MCF 10A (cell line): ENCODE results near the gene MELTF. TPM values are rescaled to one million over a fixed set of nuclear protein-coding genes. Genes with fewer than 3 reads are reported as not detected.

Experiments used
- Bru-seq: library from RNA; stranded (reverse); fragments of 400-500 nt; gene quantifications from one replicate; lab custom pipeline; 2021; lab: Mats Ljungman, UMichigan
- BruChase-seq, 2 experiments: library from RNA; stranded (reverse); fragments of 400-500 nt; gene quantifications; one replicate each; lab custom pipeline; 2021; lab: Mats Ljungman, UMichigan
- BruUV-seq: library from RNA; stranded (reverse); fragments of 400-500 nt; replicated peaks from 2 replicates; lab custom pipeline; 2021; lab: Mats Ljungman, UMichigan
- CTCF ChIA-PET: fragments of 300-600 bp; sonication (Branson Sonifier 250); formaldehyde crosslinking; extraction: SDS; loops from one replicate; lab custom pipeline; 2021; ENCODE audit warnings: antibody characterized with exemption, inconsistent platforms; lab: Yijun Ruan, JAX
- POLR2A ChIA-PET: fragments of 300-600, 350-650 bp; sonication (Branson Sonifier 250); formaldehyde crosslinking; extraction: SDS; loops from one replicate; lab custom pipeline; 2020; ENCODE audit warnings: antibody characterized with exemption, inconsistent platforms; lab: Yijun Ruan, JAX
- DNase-seq: peaks from one replicate; pipeline ENCODE4 v3.0.0-alpha.2; 2018; ENCODE audit not compliant: unreplicated experiment
- H3K27ac Mint-ChIP-seq: one replicate; pipeline ENCODE4 v1.8.0; 2022; ENCODE audit warnings: mild to moderate bottlenecking, low read depth, mixed read lengths; ENCODE audit not compliant: unreplicated experiment
- H3K27me3 Mint-ChIP-seq: one replicate; pipeline ENCODE4 v1.8.0; 2022; ENCODE audit warnings: mixed read lengths; ENCODE audit not compliant: insufficient read depth, unreplicated experiment
- H3K36me3 Mint-ChIP-seq: one replicate; pipeline ENCODE4 v1.8.0; 2022; ENCODE audit warnings: mild to moderate bottlenecking, moderate library complexity, mixed read lengths; ENCODE audit not compliant: insufficient read depth, unreplicated experiment
- H3K4me1 Mint-ChIP-seq: one replicate; pipeline ENCODE4 v1.8.0; 2022; ENCODE audit warnings: mixed read lengths; ENCODE audit not compliant: insufficient read depth, unreplicated experiment
- H3K4me3 Mint-ChIP-seq: one replicate; pipeline ENCODE4 v1.8.0; 2022; ENCODE audit warnings: mild to moderate bottlenecking, moderate library complexity, mixed read lengths; ENCODE audit not compliant: unreplicated experiment
- H3K9me3 Mint-ChIP-seq: one replicate; pipeline ENCODE4 v1.8.0; 2022; ENCODE audit warnings: mixed read lengths; ENCODE audit not compliant: unreplicated experiment
- intact Hi-C: fragments of 100-400 bp; cut with micrococcal nuclease; formaldehyde crosslinking; loops from 2 replicates; pipeline ENCODE4 v1.14.1; 2022
- long read RNA-seq: library from polyadenylated mRNA; stranded (forward); transcript quantifications from one replicate; pipeline ENCODE4 v2.0.0, GENCODE V29; 2022
- total RNA-seq: library from RNA; stranded (reverse); gene quantifications from 2 replicates; pipeline ENCODE4 v1.2.3, GENCODE V29; 2022
- TF ChIP-seq, protein P1 (sequence below): fragments of 200-600 bp; IDR thresholded peaks from one replicate; pipeline ENCODE4 v1.8.0; 2022; ENCODE audit warnings: antibody characterized with exemption, mild to moderate bottlenecking; ENCODE audit not compliant: unreplicated experiment

The MELTF gene
- 9.1 and 20.6 TPM in 2 replicates for total RNA-seq
- Bru-seq, nascent RNA = percentile 54 among the genes with signal in this experiment
- percentile 73 among the genes with signal in this experiment for BruChase-seq, experiment 1, labeled RNA remaining after a 6-hour chase
- BruChase-seq, experiment 2, labeled RNA remaining after a 2-hour chase = percentile 61 among the genes with signal in this experiment
- long read RNA-seq, transcript MELTF-202 (7 exons, 1,650 nt) = major isoform, 7 of 20 reads
- long read RNA-seq, partial matches to known transcripts = 3 of 20 reads
- long read RNA-seq, other reads (novel, unspliced or antisense) = 6 of 20 reads

GRCh38 chr3:197029511-197030167 lies at the start of gene MELTF:
MELTF (minus strand) TSS chr3:197029817; CDS start chr3:197029702, 115 bp downstream.
- H3K36me3 Mint-ChIP-seq = peaks cover 5% of the 10 kb centered on the region
- H3K27ac Mint-ChIP-seq = no peak within 1 kb of the TSS
- peak within 1 kb of the TSS; percentile 75 for H3K4me3 Mint-ChIP-seq
- no peaks in the 10 kb centered on the region for H3K9me3 Mint-ChIP-seq
- DNase-seq = peak; percentile 65
- ChIA-PET CTCF (interaction anchor here (0.6 to 2.4 kb wide), 17 partner anchors 9 to 750 kb away, joined by 3 to 21 read pairs (median 4); no protein-coding TSS in a partner anchor), POLR2A (interaction anchor here (0.7 to 1.2 kb wide), 3 partner anchors 81 to 213 kb away, joined by 3 to 6 read pairs (median 4); no protein-coding TSS in a partner anchor)
- intact Hi-C loops = loop anchor here (1.0 kb wide), 1 partner anchor 27 kb away; no protein-coding TSS in a partner anchor
- BruUV-seq = no TSS peak
- H3K27me3 Mint-ChIP-seq = no peaks in the 10 kb centered on the region
- TF ChIP-seq, protein P1, sequence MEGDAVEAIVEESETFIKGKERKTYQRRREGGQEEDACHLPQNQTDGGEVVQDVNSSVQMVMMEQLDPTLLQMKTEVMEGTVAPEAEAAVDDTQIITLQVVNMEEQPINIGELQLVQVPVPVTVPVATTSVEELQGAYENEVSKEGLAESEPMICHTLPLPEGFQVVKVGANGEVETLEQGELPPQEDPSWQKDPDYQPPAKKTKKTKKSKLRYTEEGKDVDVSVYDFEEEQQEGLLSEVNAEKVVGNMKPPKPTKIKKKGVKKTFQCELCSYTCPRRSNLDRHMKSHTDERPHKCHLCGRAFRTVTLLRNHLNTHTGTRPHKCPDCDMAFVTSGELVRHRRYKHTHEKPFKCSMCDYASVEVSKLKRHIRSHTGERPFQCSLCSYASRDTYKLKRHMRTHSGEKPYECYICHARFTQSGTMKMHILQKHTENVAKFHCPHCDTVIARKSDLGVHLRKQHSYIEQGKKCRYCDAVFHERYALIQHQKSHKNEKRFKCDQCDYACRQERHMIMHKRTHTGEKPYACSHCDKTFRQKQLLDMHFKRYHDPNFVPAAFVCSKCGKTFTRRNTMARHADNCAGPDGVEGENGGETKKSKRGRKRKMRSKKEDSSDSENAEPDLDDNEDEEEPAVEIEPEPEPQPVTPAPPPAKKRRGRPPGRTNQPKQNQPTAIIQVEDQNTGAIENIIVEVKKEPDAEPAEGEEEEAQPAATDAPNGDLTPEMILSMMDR = peak; percentile 88
- peaks cover 25% of the 10 kb centered on the region for H3K4me1 Mint-ChIP-seq

GRCh38 chr3:197076415-197076814 lies 46.8 kb upstream of the MELTF start:
- TF ChIP-seq, protein P1 = no peak
- H3K36me3 Mint-ChIP-seq = peaks cover 63% of the 10 kb centered on the region
- intact Hi-C loops = no loop called here
- no peaks in the 10 kb centered on the region for H3K9me3 Mint-ChIP-seq
- H3K4me3 Mint-ChIP-seq = no peak overlapping the region
- POLR2A ChIA-PET = interaction anchor here (1.3 kb wide), 1 partner anchor 22 kb away, joined by 3 read pairs; no protein-coding TSS in a partner anchor
- no TSS peak for BruUV-seq
- CTCF ChIA-PET = interaction anchor here (0.9 kb wide), 1 partner anchor 73 kb away, joined by 3 read pairs; no protein-coding TSS in a partner anchor
- no peak overlapping the region for H3K27ac Mint-ChIP-seq
- H3K27me3 Mint-ChIP-seq = no peaks in the 10 kb centered on the region
- H3K4me1 Mint-ChIP-seq = no peaks in the 10 kb centered on the region
- no peak for DNase-seq

DNA sequence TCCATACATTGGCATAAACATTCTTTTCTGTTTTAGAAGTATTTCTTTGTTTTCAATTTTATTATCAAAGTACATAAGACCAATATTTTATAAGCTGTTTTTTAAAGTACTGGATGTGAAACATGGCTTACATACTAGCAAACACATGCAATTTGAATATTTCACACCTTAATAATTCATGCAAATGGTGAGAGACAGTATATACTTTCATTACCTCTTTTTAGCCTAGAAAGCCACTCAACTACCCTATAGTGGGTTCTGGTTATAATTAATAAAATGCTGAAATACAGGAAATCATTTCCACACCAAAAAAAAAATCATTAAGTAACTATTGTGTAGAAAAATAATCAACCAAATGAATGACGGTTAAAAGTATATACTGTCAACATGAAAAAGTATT lies 38.5 kb upstream of the MELTF start:
- no peak for DNase-seq
- no peak overlapping the region for H3K4me3 Mint-ChIP-seq
- no peak overlapping the region for H3K27ac Mint-ChIP-seq
- ChIA-PET POLR2A (interaction anchor here (0.6 to 1.4 kb wide), 2 partner anchors 37 to 39 kb away, joined by 3 to 4 read pairs; no protein-coding TSS in a partner anchor), CTCF (no interaction called here)
- intact Hi-C loops = no loop called here
- H3K4me1 Mint-ChIP-seq = no peaks in the 10 kb centered on the region
- H3K27me3 Mint-ChIP-seq = no peaks in the 10 kb centered on the region
- no TSS peak for BruUV-seq
- H3K36me3 Mint-ChIP-seq = peaks cover 49% of the 10 kb centered on the region
- TF ChIP-seq, protein P1 = no peak
- no peaks in the 10 kb centered on the region for H3K9me3 Mint-ChIP-seq

DNA sequence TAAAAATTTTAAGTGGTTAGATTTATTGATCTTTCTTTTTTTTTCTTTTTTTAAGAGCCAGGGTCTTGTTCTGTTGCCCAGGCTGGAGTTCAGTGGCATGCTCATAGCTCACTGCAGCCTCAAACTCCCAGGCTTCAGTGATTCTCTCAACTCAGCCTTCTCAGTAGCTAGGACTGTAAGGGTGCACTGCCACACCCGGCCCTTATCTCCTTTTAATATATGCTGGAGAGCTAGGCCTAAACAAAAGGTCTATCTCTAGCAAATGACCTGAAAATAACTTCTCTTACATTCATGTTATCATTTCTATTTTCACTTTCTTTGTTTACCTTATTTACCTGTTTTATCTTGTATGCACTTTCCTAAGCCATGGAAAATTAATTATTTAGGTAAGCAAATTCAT lies 35.2 kb upstream of the MELTF start:
- Mint-ChIP-seq H3K9me3 (no peaks in the 10 kb centered on the region), H3K4me3 (no peak overlapping the region), H3K4me1 (no peaks in the 10 kb centered on the region), H3K27me3 (no peaks in the 10 kb centered on the region), H3K27ac (no peak overlapping the region), H3K36me3 (peaks cover 66% of the 10 kb centered on the region)
- BruUV-seq = no TSS peak
- CTCF ChIA-PET = interaction anchor here (0.7 to 0.8 kb wide), 2 partner anchors 105 to 829 kb away, joined by 3 to 4 read pairs; no protein-coding TSS in a partner anchor
- intact Hi-C loops = no loop called here
- POLR2A ChIA-PET = interaction anchor here (1.0 kb wide), 1 partner anchor 11 kb away, joined by 4 read pairs; no protein-coding TSS in a partner anchor
- DNase-seq = no peak
- TF ChIP-seq, protein P1 = no peak
